GM23248 (cell line): ENCODE results near the gene ZNF324B.

ENCODE experiments used
- EZH2 ChIP-seq: fragments of 200-600 bp; sonication (generic); IDR thresholded peaks from 2 replicates; pipeline ENCODE4 v1.6.1; 2018; ENCODE audit warnings: antibody characterized with exemption, mild to moderate bottlenecking; ENCODE audit not compliant: insufficient read depth, poor library complexity, severe bottlenecking
- EZH2phosphoT487 ChIP-seq: fragments of 200-600 bp; sonication (generic); IDR thresholded peaks from 2 replicates; pipeline ENCODE4 v1.6.1; 2018; ENCODE audit warnings: antibody characterized with exemption, moderate library complexity, mild to moderate bottlenecking, low read depth; ENCODE audit not compliant: insufficient read depth

- TF ChIP-seq EZH2 (no peak), EZH2phosphoT487 (no peak)
Observed at GRCh38 chr19:58492265-58492664, 40.8 kb downstream of the ZNF324B start.
